Breast epithelium (tissue), 4 donors: ENCODE data around the gene NFAT5. TPM values are rescaled to one million over a fixed set of nuclear protein-coding genes. Genes with fewer than 3 reads are reported as not detected.

Experiments
- DNase-seq, 2 donors: peaks; one replicate each; pipeline ENCODE4 v3.0.0-alpha.2; 2019; ENCODE audit warnings: low spot score in 2 of 2
- H3K27ac ChIP-seq, 2 donors: fragments of 200-600 bp; sonication (generic) in 1 of 2; one replicate each; pipeline ENCODE4 v1.5.1; 2016 to 2019; ENCODE audit warnings: mild to moderate bottlenecking in 1 of 2
- H3K27me3 ChIP-seq, 2 donors: fragments of 200-600 bp; sonication (generic) in 1 of 2; one replicate each; pipeline versions ENCODE4 v1.5.1 to v1.6.0; 2017 to 2019; ENCODE audit warnings: control low read depth in 1 of 2, mild to moderate bottlenecking in 1 of 2
- H3K36me3 ChIP-seq: fragments of 200-600 bp; one replicate; pipeline ENCODE4 v1.5.1; 2019
- H3K4me1 ChIP-seq, 2 donors: fragments of 200-600 bp; sonication (generic); one replicate each; pipeline ENCODE4 v1.5.1; 2016 to 2019; ENCODE audit warnings: control low read depth in 1 of 2
- H3K4me3 ChIP-seq, 3 donors: fragments of 200-600 bp; sonication (generic); 1 replicate in 2 of 3; 2 replicates in 1 of 3; pipeline ENCODE4 v1.5.1; 2016 to 2019; ENCODE audit warnings: mild to moderate bottlenecking in 3 of 3, moderate library complexity in 2 of 3
- H3K9me3 ChIP-seq, 2 donors: fragments of 200-600 bp; sonication (generic) in 1 of 2; one replicate each; pipeline ENCODE4 v1.5.1; 2016 to 2019; ENCODE audit warnings: control low read depth in 1 of 2
- POLR2A ChIP-seq: fragments of 450-650 bp; IDR thresholded peaks from one replicate; pipeline ENCODE4 v1.6.1; 2016; ENCODE audit warnings: antibody characterized with exemption, mild to moderate bottlenecking, moderate library complexity
- POLR2AphosphoS5 ChIP-seq, 3 donors: sonication (generic); formaldehyde crosslinking; IDR thresholded peaks; one replicate each; pipeline ENCODE4 v1.6.1; 2017; ENCODE audit warnings: antibody characterized with exemption in 3 of 3
- intact Hi-C: fragments of 100-400 bp; cut with DNase I; formaldehyde crosslinking; loops from one replicate; pipeline ENCODE4 v1.15.1; 2023; ENCODE audit warnings: low total_unique reads
- total RNA-seq, 3 donors: library from RNA; depleted of rRNA; stranded (reverse); fragments of >200 nt; gene quantifications; one replicate each; pipeline ENCODE4 v1.1.0, GENCODE V29; 2016
- TF ChIP-seq, protein P1 (sequence below), 3 donors: fragments of 450-650 bp; IDR thresholded peaks; one replicate each; pipeline ENCODE4 v1.5.1; 2016 to 2017; ENCODE audit warnings: antibody characterized with exemption in 3 of 3, mild to moderate bottlenecking in 3 of 3, moderate library complexity in 3 of 3

Gene NFAT5
- total RNA-seq, 3 donors from 2014 or later, result 57.3 to 88.3 (median 63.3) TPM

DNA sequence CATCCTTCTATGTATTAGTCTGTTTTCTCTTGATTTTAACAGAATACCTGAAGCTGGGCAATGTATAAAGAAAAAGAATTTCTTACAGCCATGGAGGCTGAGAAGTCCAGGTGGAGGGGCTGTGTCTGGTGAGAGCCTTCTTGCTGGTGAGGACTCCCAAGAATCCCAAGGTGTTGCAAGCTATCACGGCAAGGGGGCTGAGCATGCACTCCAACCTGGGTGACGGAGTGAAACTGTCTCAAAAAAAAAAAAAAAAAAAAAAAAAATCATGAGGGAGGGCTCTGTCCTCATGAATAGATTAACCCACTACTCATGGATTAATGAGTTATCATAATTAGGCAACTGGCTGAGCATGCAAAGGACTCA lies 141.2 kb downstream of the NFAT5 start:
- Histone ChIP-seq H3K27ac (peak overlapping the region in 1 of 2 donors; percentile 51), H3K4me1 (peaks cover 0 to 15% of the 10 kb centered on the region in 2 donors), H3K4me3 (no peak overlapping the region), H3K27me3 (no peaks in the 10 kb centered on the region), H3K9me3 (no peaks in the 10 kb centered on the region), H3K36me3 (no peaks in the 10 kb centered on the region)
- peak in 1 of 2 donors; percentile 15 for DNase-seq
- intact Hi-C loops, result no loop called here
- TF ChIP-seq, protein P1, sequence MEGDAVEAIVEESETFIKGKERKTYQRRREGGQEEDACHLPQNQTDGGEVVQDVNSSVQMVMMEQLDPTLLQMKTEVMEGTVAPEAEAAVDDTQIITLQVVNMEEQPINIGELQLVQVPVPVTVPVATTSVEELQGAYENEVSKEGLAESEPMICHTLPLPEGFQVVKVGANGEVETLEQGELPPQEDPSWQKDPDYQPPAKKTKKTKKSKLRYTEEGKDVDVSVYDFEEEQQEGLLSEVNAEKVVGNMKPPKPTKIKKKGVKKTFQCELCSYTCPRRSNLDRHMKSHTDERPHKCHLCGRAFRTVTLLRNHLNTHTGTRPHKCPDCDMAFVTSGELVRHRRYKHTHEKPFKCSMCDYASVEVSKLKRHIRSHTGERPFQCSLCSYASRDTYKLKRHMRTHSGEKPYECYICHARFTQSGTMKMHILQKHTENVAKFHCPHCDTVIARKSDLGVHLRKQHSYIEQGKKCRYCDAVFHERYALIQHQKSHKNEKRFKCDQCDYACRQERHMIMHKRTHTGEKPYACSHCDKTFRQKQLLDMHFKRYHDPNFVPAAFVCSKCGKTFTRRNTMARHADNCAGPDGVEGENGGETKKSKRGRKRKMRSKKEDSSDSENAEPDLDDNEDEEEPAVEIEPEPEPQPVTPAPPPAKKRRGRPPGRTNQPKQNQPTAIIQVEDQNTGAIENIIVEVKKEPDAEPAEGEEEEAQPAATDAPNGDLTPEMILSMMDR (IDR thresholded peaks at IDR 0.05), result no peak
- no peak for TF ChIP-seq POLR2A
- TF ChIP-seq POLR2AphosphoS5 (IDR thresholded peaks at IDR 0.05), result no peak

DNA sequence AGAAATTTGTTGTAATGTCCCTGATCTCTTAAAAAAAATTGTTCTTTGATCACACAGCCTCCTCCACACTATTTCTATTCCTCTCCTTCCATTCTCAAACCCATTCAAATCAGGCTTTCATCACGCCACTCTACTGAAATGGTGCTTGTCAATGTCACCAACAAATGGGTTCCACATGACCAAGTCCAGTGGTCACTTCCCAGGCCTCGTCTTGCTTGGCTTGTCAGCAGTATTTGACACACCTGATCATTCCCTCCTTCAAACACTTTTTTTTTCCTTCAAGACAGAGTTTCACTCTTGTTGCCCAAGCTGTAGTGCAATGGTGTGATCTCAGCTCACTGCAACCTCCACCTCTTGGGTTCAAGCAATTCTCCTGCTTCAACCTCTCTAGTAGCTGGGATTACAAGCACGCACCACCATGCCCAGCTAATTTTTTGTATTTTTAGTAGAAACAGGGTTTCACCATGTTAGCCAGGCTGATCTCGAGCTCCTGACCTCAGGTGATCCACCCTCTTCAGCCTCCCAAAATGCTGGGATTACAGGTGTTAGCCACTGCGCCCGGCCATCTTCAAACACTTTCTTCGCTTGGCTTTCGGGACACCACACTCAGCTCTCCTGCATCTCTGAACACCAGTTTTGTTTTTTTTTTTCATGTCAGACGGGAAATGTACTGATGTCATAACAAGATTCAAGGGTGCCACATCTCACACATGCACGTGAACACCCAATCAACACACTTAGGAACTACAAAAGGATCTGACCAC lies 142.3 kb downstream of the NFAT5 start:
- Histone ChIP-seq H3K36me3 (no peaks in the 10 kb centered on the region), H3K4me3 (no peak overlapping the region), H3K9me3 (no peaks in the 10 kb centered on the region), H3K27me3 (no peaks in the 10 kb centered on the region), H3K4me1 (peaks cover 0 to 24% of the 10 kb centered on the region in 2 donors), H3K27ac (no peak overlapping the region)
- DNase-seq, result no peak
- no peak for TF ChIP-seq POLR2A
- TF ChIP-seq, protein P1 (IDR thresholded peaks at IDR 0.05), result no peak
- no peak for TF ChIP-seq POLR2AphosphoS5 (IDR thresholded peaks at IDR 0.05)
- intact Hi-C loops, result no loop called here

DNA sequence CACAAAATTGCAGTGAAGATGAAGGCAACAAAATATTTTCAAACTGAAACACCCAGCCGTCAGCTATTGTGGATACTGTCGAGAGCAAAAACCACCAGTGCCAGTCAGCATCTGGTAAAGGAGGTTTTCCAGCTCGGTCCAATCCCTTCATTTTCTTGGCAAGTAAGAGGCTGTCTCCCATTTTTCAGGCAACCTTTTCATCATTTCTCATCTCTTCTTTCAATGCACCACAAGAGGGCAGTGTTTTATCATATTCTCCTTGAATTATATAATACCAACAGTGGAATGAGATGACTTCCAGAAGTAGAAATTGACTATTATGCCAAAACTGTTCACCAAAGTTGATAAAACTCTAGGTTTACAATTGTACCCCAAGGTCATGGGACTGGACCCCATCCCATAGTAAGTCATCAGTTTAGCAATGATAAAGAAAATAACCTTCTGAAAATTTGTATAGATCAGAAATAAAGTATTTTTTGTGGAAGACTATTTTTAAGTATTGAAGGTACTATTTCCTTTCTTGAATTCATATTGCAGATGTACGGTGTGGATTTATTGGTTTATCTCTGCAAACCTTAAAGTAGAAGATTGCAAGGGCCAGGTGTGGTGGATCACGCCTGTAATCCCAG lies 143.8 kb downstream of the NFAT5 start:
- peaks cover 0 to 24% of the 10 kb centered on the region in 2 donors for H3K4me1 ChIP-seq
- no peaks in the 10 kb centered on the region for H3K9me3 ChIP-seq
- H3K27me3 ChIP-seq, result no peaks in the 10 kb centered on the region
- TF ChIP-seq POLR2A (no peak), POLR2AphosphoS5 (IDR thresholded peaks at IDR 0.05) (no peak)
- TF ChIP-seq, protein P1 (IDR thresholded peaks at IDR 0.05), result peak; percentile 76 to 83 (median 79)
- peak in 1 of 2 donors; percentile 16 for DNase-seq
- peak overlapping the region in 1 of 2 donors; percentile 82 for H3K27ac ChIP-seq
- intact Hi-C loops, result no loop called here
- H3K4me3 ChIP-seq, result no peak overlapping the region
- no peaks in the 10 kb centered on the region for H3K36me3 ChIP-seq

DNA sequence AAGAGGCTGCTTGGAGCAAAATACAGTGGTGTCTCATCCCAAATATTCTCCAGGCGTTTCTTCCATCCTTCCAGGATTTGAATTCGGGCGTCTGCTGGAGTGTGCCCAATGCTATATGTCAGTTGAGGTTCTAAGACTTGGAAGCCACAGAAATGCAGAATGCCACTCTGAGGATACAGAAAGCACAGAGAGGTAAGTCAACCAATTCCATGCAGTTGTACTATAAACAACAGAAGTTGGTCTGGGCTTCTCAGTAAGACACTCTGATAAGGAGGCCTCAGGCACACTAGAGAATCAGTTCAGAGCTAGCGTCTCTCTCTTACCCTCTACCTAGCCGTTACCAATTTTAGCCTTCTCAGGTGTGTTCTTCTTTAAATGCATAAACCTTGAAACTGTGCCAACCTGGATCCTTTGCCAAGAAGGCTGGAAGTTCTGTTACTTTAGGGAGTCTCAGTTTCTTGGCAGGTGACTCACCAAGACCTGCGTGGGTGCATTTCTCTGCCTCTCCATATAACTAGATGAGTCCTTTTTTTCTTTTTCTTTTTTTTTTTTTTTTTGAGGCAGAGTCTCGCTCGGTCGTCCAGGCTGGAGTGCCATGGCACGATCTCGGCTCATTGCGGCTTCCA lies 145.5 kb downstream of the NFAT5 start:
- Histone ChIP-seq H3K36me3 (no peaks in the 10 kb centered on the region), H3K27ac (peak overlapping the region; percentile 82 to 84)
- DNase-seq, result peak; percentile 73 to 90

More for the DNA sequence above, 145.5 kb downstream of the NFAT5 start:
- TF ChIP-seq, protein P1 (IDR thresholded peaks at IDR 0.05), result no peak
- TF ChIP-seq POLR2A (no peak), POLR2AphosphoS5 (IDR thresholded peaks at IDR 0.05) (peak in 1 of 3 donors; percentile 19)
- intact Hi-C loops, result no loop called here
- no peaks in the 10 kb centered on the region for H3K9me3 ChIP-seq
- H3K4me3 ChIP-seq, result peak overlapping the region in 1 of 3 donors; percentile 9
- peaks cover 0 to 23% of the 10 kb centered on the region in 2 donors for H3K4me1 ChIP-seq
- H3K27me3 ChIP-seq, result no peaks in the 10 kb centered on the region
